ENCODE data around the gene DCAF17.

- TF ChIP-seq EZH2 (IDR thresholded peaks at IDR 0.05; ENCODE audit: borderline replicate concordance, low read length), result no peak
- no peak for TF ChIP-seq CTCF (IDR thresholded peaks at IDR 0.05; ENCODE audit: low read length)
Measured at GRCh38 chr2:171512014-171512413, 78.0 kb downstream of the DCAF17 start.

Measured in OCI-LY1 (cell line).